ENCODE measurements around the gene CGRRF1. TPM values are rescaled to one million over a fixed set of nuclear protein-coding genes. Genes with fewer than 3 reads are reported as not detected.
A peak's percentile ranks its signal among the peaks of the same experiment; 100 is the strongest.

CGRRF1 gene
- total RNA-seq, 1 experiment from 2014 or later = 19.1 TPM

DNA sequence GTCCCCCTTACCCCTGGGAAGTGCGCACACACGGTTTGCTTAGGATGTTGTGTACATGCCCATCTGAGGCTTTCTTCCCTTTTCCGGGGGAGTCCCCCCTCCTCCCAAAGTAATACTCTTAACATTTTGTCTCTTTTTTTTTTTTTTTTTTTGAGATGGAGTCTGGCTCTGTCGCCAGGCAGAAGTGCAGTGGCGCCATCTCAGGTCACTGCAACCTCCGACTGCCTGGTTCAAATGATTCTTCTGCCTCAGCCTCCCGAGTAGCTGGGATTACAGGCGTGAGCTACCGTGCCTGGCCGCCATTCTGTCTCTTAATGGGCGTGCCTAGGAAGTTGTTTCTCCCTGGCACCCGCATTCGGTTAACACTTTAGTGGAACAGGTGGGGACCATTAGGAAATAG is 16.4 kb upstream of the CGRRF1 start:
- Histone ChIP-seq H3K4ac (ENCODE audit: low read depth, low read length) (no peak overlapping the region), H3K79me1 (ENCODE audit: insufficient read depth, low read depth, low read length, poor library complexity, severe bottlenecking) (no peaks in the 10 kb centered on the region), H2BK15ac (ENCODE audit: low read depth, low read length) (no peak overlapping the region), H3K14ac (ENCODE audit: insufficient read depth, low read length) (no peak overlapping the region), H4K8ac (replicated peaks; ENCODE audit: insufficient read length, low read depth, low read length) (no peak overlapping the region), H3K4me1 (ENCODE audit: insufficient read depth, low read length) (no peaks in the 10 kb centered on the region), H2BK20ac (ENCODE audit: low read depth, low read length, poor library complexity, severe bottlenecking) (no peak overlapping the region), H3K4me2 (ENCODE audit: insufficient read depth, insufficient read length, low read length) (no peak overlapping the region), H3K79me2 (ENCODE audit: insufficient read depth, low read length) (no peaks in the 10 kb centered on the region), H2BK12ac (ENCODE audit: insufficient read length, low read depth, low read length) (no peak overlapping the region), H2AFZ (ENCODE audit: low read length) (peak overlapping the region; percentile 94), H3K56ac (ENCODE audit: insufficient read length, low read depth, low read length) (no peak overlapping the region), H2BK120ac (ENCODE audit: low read depth, low read length, poor library complexity, severe bottlenecking) (no peak overlapping the region), H4K20me1 (ENCODE audit: control insufficient read depth, insufficient read depth, insufficient read length) (no peaks in the 10 kb centered on the region), H3K27me3 (ENCODE audit: insufficient read depth, low read length) (no peaks in the 10 kb centered on the region), H2BK5ac (ENCODE audit: insufficient read length, low read length) (no peak overlapping the region), H3K9me3 (ENCODE audit: control insufficient read depth, low read depth, low read length) (no peaks in the 10 kb centered on the region), H2AK5ac (ENCODE audit: insufficient read length, low read length) (no peak overlapping the region), H3K23me2 (ENCODE audit: insufficient read length, low read depth, low read length, poor library complexity, severe bottlenecking) (peaks cover 4% of the 10 kb centered on the region), H4K91ac (ENCODE audit: insufficient read length, low read depth, low read length) (no peak overlapping the region), H4K5ac (ENCODE audit: insufficient read length, low read depth, low read length) (no peak overlapping the region), H3K18ac (ENCODE audit: insufficient read length, low read depth, low read length) (no peak overlapping the region), H3K9ac (ENCODE audit: extremely low read depth, insufficient read length, low read length) (no peak overlapping the region), H3T11ph (ENCODE audit: low read length) (no peak overlapping the region), H3K23ac (ENCODE audit: insufficient read length, low read depth, low read length) (no peak overlapping the region), H3K27ac (ENCODE audit: insufficient read length, low read depth, low read length) (no peak overlapping the region)
- Mint-ChIP-seq H3K9me3 (no peaks in the 10 kb centered on the region; a peak in 1 of 5 replicates), H3K27ac (no peak overlapping the region), H3K36me3 (ENCODE audit: insufficient read depth in 1 of 3, low read depth in 3 of 3) (no peaks in the 10 kb centered on the region; a peak in 1 of 7 replicates), H3K4me1 (peaks cover 22 to 26% of the 10 kb centered on the region in 2 experiments), H3K4me3 (no peak overlapping the region), H3K27me3 (ENCODE audit: low read depth) (no peaks in the 10 kb centered on the region)
- DNase-seq = peak; percentile 78
- no CpG with 5 or more reads among the region's 13 CpGs for WGBS (ENCODE audit: extremely low coverage, insufficient read length, low lambda C conversion rate)
- TF ChIP-seq, protein P1, sequence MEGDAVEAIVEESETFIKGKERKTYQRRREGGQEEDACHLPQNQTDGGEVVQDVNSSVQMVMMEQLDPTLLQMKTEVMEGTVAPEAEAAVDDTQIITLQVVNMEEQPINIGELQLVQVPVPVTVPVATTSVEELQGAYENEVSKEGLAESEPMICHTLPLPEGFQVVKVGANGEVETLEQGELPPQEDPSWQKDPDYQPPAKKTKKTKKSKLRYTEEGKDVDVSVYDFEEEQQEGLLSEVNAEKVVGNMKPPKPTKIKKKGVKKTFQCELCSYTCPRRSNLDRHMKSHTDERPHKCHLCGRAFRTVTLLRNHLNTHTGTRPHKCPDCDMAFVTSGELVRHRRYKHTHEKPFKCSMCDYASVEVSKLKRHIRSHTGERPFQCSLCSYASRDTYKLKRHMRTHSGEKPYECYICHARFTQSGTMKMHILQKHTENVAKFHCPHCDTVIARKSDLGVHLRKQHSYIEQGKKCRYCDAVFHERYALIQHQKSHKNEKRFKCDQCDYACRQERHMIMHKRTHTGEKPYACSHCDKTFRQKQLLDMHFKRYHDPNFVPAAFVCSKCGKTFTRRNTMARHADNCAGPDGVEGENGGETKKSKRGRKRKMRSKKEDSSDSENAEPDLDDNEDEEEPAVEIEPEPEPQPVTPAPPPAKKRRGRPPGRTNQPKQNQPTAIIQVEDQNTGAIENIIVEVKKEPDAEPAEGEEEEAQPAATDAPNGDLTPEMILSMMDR (conservative IDR thresholded peaks at IDR 0.05) = peak; percentile 47

Measured in H9 (cell line).